NT2/D1 (cell line): ENCODE results near the gene NHS.

ENCODE experiments used
- YY1 ChIP-seq: IDR thresholded peaks from 2 replicates; pipeline ENCODE4 v1.6.1; 2011; ENCODE audit not compliant: insufficient read length, insufficient read depth
- ZNF274 ChIP-seq: IDR thresholded peaks from 2 replicates; pipeline ENCODE4 v1.6.1; 2011; ENCODE audit warnings: mild to moderate bottlenecking, low read depth, low read length

DNA sequence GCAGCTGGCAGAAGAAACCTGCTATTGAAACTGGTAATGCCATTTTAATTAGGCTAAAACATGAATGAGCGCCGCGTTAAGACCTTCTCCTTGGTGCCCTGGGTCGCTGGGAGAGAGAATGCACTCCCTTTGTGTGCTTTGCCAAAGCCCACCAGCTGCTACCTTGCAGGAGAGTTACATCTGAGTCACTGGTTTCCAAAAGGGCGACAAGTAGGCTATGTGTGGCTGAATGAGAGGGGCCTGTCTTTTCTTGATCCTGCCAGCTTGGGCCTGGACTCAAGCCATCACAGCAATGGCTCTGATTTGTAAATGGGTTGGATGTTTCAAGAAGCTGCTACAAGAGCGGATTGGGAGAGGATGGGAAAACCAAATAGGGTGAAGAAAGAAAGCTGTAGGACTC lies 81.5 kb downstream of the NHS start:
- TF ChIP-seq YY1, result no peak
- no peak for TF ChIP-seq ZNF274
